Fibroblast of upper back skin (primary cell): ENCODE results near the gene PRSS27.
A peak's percentile ranks its signal among the peaks of the same experiment; 100 is the strongest.
"Not testable (repeated sequence)": the region's sequence is repeated elsewhere in the genome, so short reads cannot be mapped to it uniquely, and the experiment has no call there.

Experiments
- DNase-seq: peaks from one replicate; pipeline ENCODE4 v3.0.0-alpha.2; 2013

The PRSS27 gene

GRCh38 chr16:2670017-2670416 lies 50.0 kb downstream of the PRSS27 start:
- peak; percentile 47 for DNase-seq

GRCh38 chr16:2669587-2669986 lies 50.4 kb downstream of the PRSS27 start:
- not testable (repeated sequence) for DNase-seq

- not testable (repeated sequence) for DNase-seq
These were observed 53.4 kb downstream of the PRSS27 start for GRCh38 chr16:2666671-2667070.

- no peak for DNase-seq
These were observed 55.4 kb downstream of the PRSS27 start for GRCh38 chr16:2664574-2664982.

GRCh38 chr16:2663553-2664546 lies 56.2 kb downstream of the PRSS27 start:
- DNase-seq: peak; percentile 81
